Pancreas (tissue), 10 donors: Measurements from ENCODE around the gene CASQ2. TPM values are rescaled to one million over a fixed set of nuclear protein-coding genes. Genes with fewer than 3 reads are reported as not detected.

Experiments
- ATAC-seq, 4 donors: fragments of 200-7000 bp; cut with Tn5 transposase; one replicate each; pipeline versions ENCODE4 v1.8.0 to v1.9.1; 2020; ENCODE audit warnings: mild to moderate bottlenecking in 4 of 4, moderate library complexity in 4 of 4
- DNase-seq, 6 donors: peaks; one replicate each; pipeline ENCODE4 v3.0.0-alpha.2; 2020
- FAIRE-seq: peaks from 2 replicates; lab custom pipeline; 2012; peaks lifted over from hg19 to GRCh38; lab: Jason Lieb, UNC
- H3K27ac ChIP-seq, 4 donors: fragments of 200-600 bp; sonication (generic); 1 replicate in 3 of 4; 2 replicates in 1 of 4; pipeline versions ENCODE4 v1.5.0 to v1.8.0; 2020
- H3K27me3 ChIP-seq, 4 donors: fragments of 200-600 bp; one replicate each; pipeline ENCODE4 v1.8.0; 2021
- H3K36me3 ChIP-seq, 3 donors: fragments of 200-600 bp; sonication (generic) in 1 of 3; one replicate each; pipeline versions ENCODE4 v1.5.0 to v1.8.0; 2020 to 2021
- H3K4me1 ChIP-seq, 3 donors: fragments of 200-600 bp; one replicate each; pipeline ENCODE4 v1.8.0; 2021
- H3K4me3 ChIP-seq, 4 donors: fragments of 200-600 bp; sonication (generic) in 2 of 4; one replicate each; pipeline versions ENCODE4 v1.5.0 to v1.8.0; 2020 to 2021
- H3K9me3 ChIP-seq, 4 donors: fragments of 200-600 bp; one replicate each; pipeline ENCODE4 v1.8.0; 2021
- CTCF ChIP-seq, 4 donors: fragments of 200-600 bp; sonication (generic) in 3 of 4; IDR thresholded peaks; one replicate each; pipeline versions ENCODE4 v1.5.0 to v1.8.0; 2021; ENCODE audit warnings: antibody characterized with exemption in 4 of 4
- WGBS, 2 donors: extraction: QIAGEN DNeasy Blood & Tissue Kit; methylation state at CpG; one replicate each; pipeline ENCODE4 v1.1.7; 2013; 5-methylcytosine and 5-hydroxymethylcytosine counted together
- intact Hi-C, 3 donors: fragments of 100-400 bp; cut with DNase I; formaldehyde crosslinking; loops; one replicate each; pipeline versions ENCODE4 v1.11.1 to v1.14.2; 2022
- polyA plus RNA-seq, 2 donors: library from polyadenylated mRNA; stranded (reverse); fragments of 200-250 nt; gene quantifications; one replicate each; pipeline ENCODE4 v1.2.3, GENCODE V29; 2013
- total RNA-seq, 6 donors: library from RNA; stranded (reverse); fragmentation: NEBNext Ultra II Directional in 4 of 6; extraction: Animal tissue kit (Norgen Biotek cat#: 25700) in 4 of 6; gene quantifications; one replicate each; pipeline versions ENCODE4 v1.2.1 to v1.2.4, GENCODE V29; 2021 to 2023
- donor health status: healthy with polysubstance abuse.
- donor health status: DM: no; HTN: no; CAD: no; lungs with moderate emphysema.
- donor health status: DM: no; HTN: no; CAD: no.
- donor health status: control.
- donor health status: control.
- donor health status: Bipolar disorder and iron deficiency.
- donor health status: DM: yes; HTN: yes; CAD: no.
- donor health status: DM: no; HTN: no; CAD: no.
- donor health status: DM: no; HTN: no; CAD: no.
- donor health status: DM: yes; HTN: yes; CAD: no.

Gene CASQ2
- total and polyA plus RNA-seq, 8 donors, result 0.09 to 1.2 (median 0.34) TPM; not detected in 1

GRCh38 chr1:115811140-115811828, 42.8 kb upstream of the CASQ2 start:
- intact Hi-C loops, result no loop called here
- Histone ChIP-seq H3K36me3 (no peaks in the 10 kb centered on the region), H3K4me1 (peaks cover 5 to 13% (median 13%) of the 10 kb centered on the region in 3 donors), H3K4me3 (no peak overlapping the region), H3K9me3 (no peaks in the 10 kb centered on the region), H3K27me3 (no peaks in the 10 kb centered on the region), H3K27ac (peak overlapping the region in 2 of 4 donors; percentile 15 to 44)
- 34 to 42% methylated on average over 3 of the region's 3 CpGs for WGBS, 2 donors
- no peak for FAIRE-seq
- ATAC-seq, result peak; percentile 88 to 94 (median 91)
- peak in 4 of 6 donors; percentile 62 to 73 (median 64) for DNase-seq
- TF ChIP-seq CTCF (IDR thresholded peaks at IDR 0.05), result no peak

- Histone ChIP-seq H3K9me3 (no peaks in the 10 kb centered on the region), H3K27me3 (no peaks in the 10 kb centered on the region), H3K4me3 (no peak overlapping the region), H3K36me3 (no peaks in the 10 kb centered on the region), H3K4me1 (peaks cover 5 to 13% (median 13%) of the 10 kb centered on the region in 3 donors), H3K27ac (peak overlapping the region in 2 of 4 donors; percentile 15 to 44)
- DNase-seq (no peak), FAIRE-seq (no peak), ATAC-seq (peak; percentile 22 to 53 (median 40))
- TF ChIP-seq CTCF (IDR thresholded peaks at IDR 0.05), result no peak
- 51 to 63% methylated on average over 2 of the region's 2 CpGs for WGBS, 2 donors
- intact Hi-C loops, result no loop called here
Observed at GRCh38 chr1:115810609-115811008, 42.1 kb upstream of the CASQ2 start.

- ATAC-seq, result no peak
- 86 to 88% methylated on average over 2 of the region's 2 CpGs for WGBS, 2 donors
- no peak for DNase-seq
- no peak for TF ChIP-seq CTCF (IDR thresholded peaks at IDR 0.05)
- no peak for FAIRE-seq
- H3K36me3 ChIP-seq, result no peaks in the 10 kb centered on the region
- H3K9me3 ChIP-seq, result no peaks in the 10 kb centered on the region
- peaks cover 5 to 13% (median 13%) of the 10 kb centered on the region in 3 donors for H3K4me1 ChIP-seq
- H3K4me3 ChIP-seq, result no peak overlapping the region
- no peak overlapping the region for H3K27ac ChIP-seq
- H3K27me3 ChIP-seq, result no peaks in the 10 kb centered on the region
- intact Hi-C loops, result loop anchor here in 2 of 3 donors (5.0 to 10.0 kb wide), 2 partner anchors 172 to 175 kb away; no protein-coding TSS in a partner anchor
Observed at GRCh38 chr1:115809847-115810246, 41.3 kb upstream of the CASQ2 start.

- Histone ChIP-seq H3K27me3 (no peaks in the 10 kb centered on the region), H3K9me3 (no peaks in the 10 kb centered on the region), H3K4me1 (peaks cover 5 to 13% (median 13%) of the 10 kb centered on the region in 3 donors), H3K4me3 (no peak overlapping the region), H3K36me3 (no peaks in the 10 kb centered on the region), H3K27ac (no peak overlapping the region)
- FAIRE-seq (no peak), ATAC-seq (no peak), DNase-seq (no peak)
- no peak for TF ChIP-seq CTCF (IDR thresholded peaks at IDR 0.05)
- intact Hi-C loops, result loop anchor here in 2 of 3 donors (5.0 to 10.0 kb wide), 2 partner anchors 173 to 176 kb away; no protein-coding TSS in a partner anchor
Observed at GRCh38 chr1:115809076-115809475, 40.6 kb upstream of the CASQ2 start.

- peak; percentile 49 to 74 (median 64) for TF ChIP-seq CTCF (IDR thresholded peaks at IDR 0.05)
- no peak for FAIRE-seq
- H3K9me3 ChIP-seq, result no peaks in the 10 kb centered on the region
- ATAC-seq, result peak; percentile 47 to 83 (median 72)
- intact Hi-C loops, result loop anchor here in 2 of 3 donors (5.0 to 10.0 kb wide), 2 partner anchors 175 to 177 kb away; no protein-coding TSS in a partner anchor
- no peak overlapping the region for H3K27ac ChIP-seq
- H3K4me3 ChIP-seq, result no peak overlapping the region
- DNase-seq, result peak in 3 of 6 donors; percentile 56 to 69 (median 67)
- H3K4me1 ChIP-seq, result peaks cover 5 to 13% (median 13%) of the 10 kb centered on the region in 3 donors
- no peaks in the 10 kb centered on the region for H3K27me3 ChIP-seq
- 1 to 2% methylated on average over 2 of the region's 2 CpGs for WGBS, 2 donors
- H3K36me3 ChIP-seq, result no peaks in the 10 kb centered on the region
Observed at GRCh38 chr1:115807723-115808122, 39.2 kb upstream of the CASQ2 start.
